ENCODE results near the gene HDHD5.

The HDHD5 gene

DNA sequence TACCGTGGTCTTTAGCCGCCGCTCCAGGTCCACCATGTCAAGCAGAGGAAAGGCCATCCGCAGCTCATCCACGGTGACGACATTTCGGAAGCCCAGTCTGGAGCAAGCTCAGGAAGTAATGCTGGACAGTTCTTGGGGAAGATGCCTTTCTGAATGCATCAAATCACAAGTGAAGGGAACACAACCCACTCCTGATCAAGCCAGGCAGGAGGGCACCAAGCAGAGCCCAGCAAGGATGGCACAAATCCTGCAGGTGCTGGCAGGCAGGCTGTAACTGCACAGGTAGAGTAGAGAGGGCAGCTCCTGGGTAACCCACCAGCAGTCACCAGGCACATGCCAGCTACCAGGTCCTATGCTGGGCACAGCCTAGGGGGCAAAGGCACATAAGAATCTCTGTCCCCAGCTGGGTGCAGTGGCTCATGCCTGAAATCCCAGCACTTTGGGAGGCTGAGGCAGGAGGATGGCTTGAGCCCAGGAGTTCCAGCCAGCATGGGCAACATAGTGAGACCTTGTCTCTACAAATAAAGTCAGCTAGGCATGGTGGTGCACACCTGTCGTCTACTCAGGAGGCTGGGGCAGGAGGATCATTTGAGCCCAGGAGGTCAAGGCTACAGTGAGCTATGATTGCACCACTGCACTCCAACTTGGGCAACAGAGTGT is 13.9 kb downstream of the HDHD5 start:
- ChIA-PET POLR2A (ENCODE audit: low non-redundant PET) (no interaction called here), CTCF (interaction anchor here (0.6 to 1.0 kb wide), 2 partner anchors 12 to 27 kb away, joined by 3 read pairs; no protein-coding TSS in a partner anchor)
- TF ChIP-seq, protein P1, sequence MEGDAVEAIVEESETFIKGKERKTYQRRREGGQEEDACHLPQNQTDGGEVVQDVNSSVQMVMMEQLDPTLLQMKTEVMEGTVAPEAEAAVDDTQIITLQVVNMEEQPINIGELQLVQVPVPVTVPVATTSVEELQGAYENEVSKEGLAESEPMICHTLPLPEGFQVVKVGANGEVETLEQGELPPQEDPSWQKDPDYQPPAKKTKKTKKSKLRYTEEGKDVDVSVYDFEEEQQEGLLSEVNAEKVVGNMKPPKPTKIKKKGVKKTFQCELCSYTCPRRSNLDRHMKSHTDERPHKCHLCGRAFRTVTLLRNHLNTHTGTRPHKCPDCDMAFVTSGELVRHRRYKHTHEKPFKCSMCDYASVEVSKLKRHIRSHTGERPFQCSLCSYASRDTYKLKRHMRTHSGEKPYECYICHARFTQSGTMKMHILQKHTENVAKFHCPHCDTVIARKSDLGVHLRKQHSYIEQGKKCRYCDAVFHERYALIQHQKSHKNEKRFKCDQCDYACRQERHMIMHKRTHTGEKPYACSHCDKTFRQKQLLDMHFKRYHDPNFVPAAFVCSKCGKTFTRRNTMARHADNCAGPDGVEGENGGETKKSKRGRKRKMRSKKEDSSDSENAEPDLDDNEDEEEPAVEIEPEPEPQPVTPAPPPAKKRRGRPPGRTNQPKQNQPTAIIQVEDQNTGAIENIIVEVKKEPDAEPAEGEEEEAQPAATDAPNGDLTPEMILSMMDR (conservative IDR thresholded peaks at IDR 0.05; ENCODE audit: low read depth), result no peak
- no peak overlapping the region for H3K27ac ChIP-seq
- DNase-seq (ENCODE audit: low spot score), result no peak

DNA sequence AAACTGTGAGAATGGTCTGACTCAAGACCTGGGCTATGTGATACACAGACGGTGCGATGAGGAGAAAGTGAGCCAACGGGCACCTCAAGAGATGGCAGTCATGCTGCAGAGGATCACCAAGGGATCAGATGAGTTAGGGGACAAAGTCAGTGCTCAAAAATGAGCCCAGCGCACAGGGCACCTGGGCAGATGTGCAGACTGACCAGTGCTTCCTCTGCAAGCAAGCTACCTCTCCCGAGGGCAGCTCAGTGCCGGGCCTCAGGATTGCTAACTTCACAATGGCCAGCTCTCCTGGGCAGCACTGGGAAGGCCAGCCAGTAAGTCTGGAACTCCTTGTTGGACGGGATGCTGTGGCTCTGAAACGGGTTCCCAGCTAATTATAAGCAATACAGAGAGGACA is 15.3 kb downstream of the HDHD5 start:
- DNase-seq (ENCODE audit: low spot score), result no peak
- TF ChIP-seq, protein P1 (conservative IDR thresholded peaks at IDR 0.05; ENCODE audit: low read depth), result no peak
- ChIA-PET POLR2A (ENCODE audit: low non-redundant PET) (no interaction called here), CTCF (interaction anchor here (0.9 kb wide), 1 partner anchor 12 kb away, joined by 4 read pairs; no protein-coding TSS in a partner anchor)
- H3K27ac ChIP-seq, result no peak overlapping the region

DNA sequence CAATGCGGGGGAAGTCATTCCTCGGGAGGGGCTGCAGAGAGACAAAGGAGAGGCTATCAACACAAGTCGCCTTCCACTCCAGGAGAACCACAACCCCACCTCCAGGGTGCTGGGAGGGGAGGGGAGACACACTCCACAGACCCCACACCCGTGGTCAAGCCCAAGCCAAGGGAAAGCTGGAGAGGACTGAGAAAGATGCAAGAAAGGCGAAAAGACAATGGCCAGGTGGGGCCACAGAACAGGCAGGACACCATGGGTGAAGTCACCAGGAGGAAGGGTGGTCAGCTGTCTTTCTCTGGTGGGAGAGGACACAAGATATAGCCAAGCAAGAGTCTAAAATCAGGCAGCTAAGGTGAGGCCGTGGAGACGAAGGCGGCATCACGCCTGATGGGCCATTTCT is 16.0 kb downstream of the HDHD5 start:
- ChIA-PET POLR2A (ENCODE audit: low non-redundant PET) (no interaction called here), CTCF (interaction anchor here (0.9 kb wide), 1 partner anchor 13 kb away, joined by 4 read pairs; no protein-coding TSS in a partner anchor)
- DNase-seq (ENCODE audit: low spot score), result no peak
- TF ChIP-seq, protein P1 (conservative IDR thresholded peaks at IDR 0.05; ENCODE audit: low read depth), result no peak
- 0 out of 2 replicates have a peak overlapping the region, but pooled peaks have one; percentile 2 for H3K27ac ChIP-seq

DNA sequence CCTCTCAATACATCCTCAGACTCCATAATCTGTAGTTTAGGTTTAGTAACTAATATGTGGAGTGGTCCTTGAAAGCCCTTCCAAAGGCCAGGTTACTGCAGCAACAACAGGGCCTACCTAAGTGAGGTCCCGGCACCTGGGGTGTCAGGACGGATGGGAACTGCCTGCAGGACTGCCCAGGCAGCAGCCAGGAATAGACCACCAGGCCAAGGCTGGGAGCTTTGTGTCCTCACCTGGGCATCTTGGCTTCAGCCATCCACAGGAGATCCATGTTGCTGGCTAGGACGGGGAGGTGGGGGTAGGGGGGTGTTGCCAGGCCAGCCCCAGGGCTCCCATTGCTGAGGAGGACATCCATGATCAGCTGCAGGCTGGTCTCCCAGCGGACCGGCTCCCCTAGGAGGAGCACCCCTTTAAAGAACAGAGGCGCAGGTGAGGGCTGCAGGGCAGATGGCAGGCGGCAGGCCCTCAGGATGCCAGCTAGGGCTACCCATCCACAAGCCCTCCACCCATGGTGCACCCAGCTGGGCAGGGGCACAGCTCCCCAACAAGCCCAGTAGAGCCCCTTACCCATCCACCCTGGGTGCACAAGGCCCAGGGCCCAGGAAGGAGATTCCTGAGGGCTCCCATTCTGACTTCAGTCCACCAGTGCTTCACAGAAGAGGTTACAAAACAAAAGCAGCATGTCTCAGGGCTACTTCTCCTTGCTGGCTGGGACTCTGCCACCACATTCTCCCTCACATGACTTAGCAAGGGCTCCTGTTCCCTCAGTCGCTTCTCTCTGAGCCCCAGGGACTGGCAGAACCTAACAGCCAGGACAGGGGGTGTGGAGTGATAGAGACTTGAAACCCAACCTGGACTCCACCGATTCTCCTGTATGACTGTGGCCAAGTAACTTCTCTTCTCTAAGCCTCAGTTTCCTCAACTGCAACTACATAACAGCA is 18.0 kb downstream of the HDHD5 start:
- ChIA-PET POLR2A (ENCODE audit: low non-redundant PET) (no interaction called here), CTCF (interaction anchor here (0.9 kb wide), 1 partner anchor 31 kb away, joined by 3 read pairs; no protein-coding TSS in a partner anchor)
- H3K27ac ChIP-seq, result no peak overlapping the region
- TF ChIP-seq, protein P1 (conservative IDR thresholded peaks at IDR 0.05; ENCODE audit: low read depth), result no peak
- DNase-seq (ENCODE audit: low spot score), result no peak

DNA sequence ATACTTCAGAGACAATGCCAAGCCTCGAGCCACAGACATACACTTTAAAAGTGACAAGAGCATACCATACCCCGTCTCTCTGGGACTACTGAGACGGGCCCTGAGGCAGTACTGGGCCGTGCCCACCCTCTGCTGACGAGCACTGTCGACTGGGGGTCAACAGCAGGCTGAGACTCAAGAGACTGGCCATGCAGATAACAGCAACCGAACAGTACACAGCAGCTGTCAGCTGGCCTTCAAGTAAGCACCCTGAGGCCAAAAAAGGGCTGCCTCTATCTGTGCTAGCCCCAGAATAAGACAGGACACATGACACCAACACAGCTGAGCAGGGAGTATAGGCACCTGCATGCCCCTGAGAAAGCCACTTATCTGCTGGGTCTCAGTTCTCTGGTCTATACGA is 19.1 kb downstream of the HDHD5 start:
- ChIA-PET POLR2A (ENCODE audit: low non-redundant PET) (no interaction called here), CTCF (interaction anchor here (0.9 kb wide), 1 partner anchor 32 kb away, joined by 3 read pairs; no protein-coding TSS in a partner anchor)
- H3K27ac ChIP-seq, result no peak overlapping the region
- TF ChIP-seq, protein P1 (conservative IDR thresholded peaks at IDR 0.05; ENCODE audit: low read depth), result no peak
- no peak for DNase-seq (ENCODE audit: low spot score)

DNA sequence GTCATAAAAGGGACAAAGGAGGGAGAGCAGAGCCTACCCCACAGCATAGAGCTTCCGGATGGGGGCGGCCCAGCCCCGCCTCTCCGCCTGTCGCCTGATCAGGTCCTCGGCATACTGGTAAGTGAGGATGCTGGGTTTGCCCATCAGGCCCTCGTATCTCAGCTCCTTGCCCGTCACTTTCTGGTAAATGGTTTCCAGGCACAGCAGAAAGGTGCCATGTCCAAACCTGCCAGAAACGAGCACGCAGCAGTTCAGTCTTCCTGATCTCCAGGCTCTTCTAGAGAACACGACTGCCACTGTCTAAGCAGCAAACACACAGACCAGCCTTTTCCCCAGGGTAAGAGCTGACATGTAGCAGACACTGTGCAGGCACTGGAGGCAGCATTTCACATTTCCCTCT is 20.6 kb downstream of the HDHD5 start:
- POLR2A ChIA-PET (ENCODE audit: low non-redundant PET), result no interaction called here
- CTCF ChIA-PET, result no interaction called here
- no peak for DNase-seq (ENCODE audit: low spot score)
- TF ChIP-seq, protein P1 (conservative IDR thresholded peaks at IDR 0.05; ENCODE audit: low read depth), result no peak
- H3K27ac ChIP-seq, result no peak overlapping the region

Measured in RWPE1 (cell line).